ENCODE results near the gene CCDC93. TPM values are rescaled to one million over a fixed set of nuclear protein-coding genes. Genes with fewer than 3 reads are reported as not detected.
A peak's percentile ranks its signal among the peaks of the same experiment; 100 is the strongest.

Gene CCDC93
- total RNA-seq, 1 donor from 2014 or later = 15.7 TPM

GRCh38 chr2:118054213-118055008 lies 40.5 kb upstream of the CCDC93 start:
- Histone ChIP-seq H3K36me3 (ENCODE audit: control insufficient read depth in 3 of 3, insufficient read depth in 3 of 3, low read length in 3 of 3) (no peaks in the 10 kb centered on the region), H3K9ac (ENCODE audit: low read depth in 1 of 3, low read length in 3 of 3) (no peak overlapping the region), H3K27me3 (ENCODE audit: control insufficient read depth in 3 of 3, insufficient read depth in 3 of 3, low read length in 3 of 3) (peaks cover 0 to 3% (median 2%) of the 10 kb centered on the region in 3 donors), H3K9me3 (ENCODE audit: control insufficient read depth in 3 of 3, low read length in 3 of 3) (no peaks in the 10 kb centered on the region), H3K4me1 (ENCODE audit: control insufficient read depth in 3 of 3, insufficient read depth in 3 of 3, low read length in 3 of 3) (no peaks in the 10 kb centered on the region), H3K27ac (ENCODE audit: low read depth, low read length) (no peak overlapping the region), H3K4me3 (ENCODE audit: low read length in 3 of 3) (no peak overlapping the region)

DNA sequence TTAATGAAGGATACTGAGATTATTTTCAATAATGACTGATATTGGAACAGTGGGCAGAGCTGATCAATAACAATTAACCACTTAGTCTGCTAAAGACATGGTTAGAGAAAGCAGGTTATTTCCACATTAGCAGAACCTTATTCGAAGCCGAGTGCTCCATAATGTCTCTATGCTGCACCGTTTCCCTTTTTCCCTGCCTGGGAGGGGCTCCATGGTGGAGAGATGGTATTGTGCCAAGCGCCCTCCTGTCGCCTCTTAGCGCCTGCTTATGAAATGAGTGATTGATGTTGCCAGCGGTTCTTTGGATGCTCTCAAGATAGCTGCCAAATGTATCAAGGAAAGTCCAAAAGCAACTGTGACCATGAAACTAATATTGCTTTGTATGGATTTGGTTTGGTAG lies 39.8 kb upstream of the CCDC93 start:
- Histone ChIP-seq H3K27me3 (ENCODE audit: control insufficient read depth in 3 of 3, insufficient read depth in 3 of 3, low read length in 3 of 3) (peaks cover 0 to 3% (median 2%) of the 10 kb centered on the region in 3 donors), H3K4me3 (ENCODE audit: low read length in 3 of 3) (no peak overlapping the region), H3K9me3 (ENCODE audit: control insufficient read depth in 3 of 3, low read length in 3 of 3) (no peaks in the 10 kb centered on the region), H3K27ac (ENCODE audit: low read depth, low read length) (no peak overlapping the region), H3K9ac (ENCODE audit: low read depth in 1 of 3, low read length in 3 of 3) (no peak overlapping the region), H3K4me1 (ENCODE audit: control insufficient read depth in 3 of 3, insufficient read depth in 3 of 3, low read length in 3 of 3) (no peaks in the 10 kb centered on the region), H3K36me3 (ENCODE audit: control insufficient read depth in 3 of 3, insufficient read depth in 3 of 3, low read length in 3 of 3) (no peaks in the 10 kb centered on the region)

- H3K4me3 ChIP-seq (ENCODE audit: low read length in 3 of 3) = no peak overlapping the region
- H3K9me3 ChIP-seq (ENCODE audit: control insufficient read depth in 3 of 3, low read length in 3 of 3) = no peaks in the 10 kb centered on the region
- H3K27ac ChIP-seq (ENCODE audit: low read depth, low read length) = no peak overlapping the region
- H3K9ac ChIP-seq (ENCODE audit: low read depth in 1 of 3, low read length in 3 of 3) = no peak overlapping the region
- H3K36me3 ChIP-seq (ENCODE audit: control insufficient read depth in 3 of 3, insufficient read depth in 3 of 3, low read length in 3 of 3) = no peaks in the 10 kb centered on the region
- peaks cover 0 to 3% (median 2%) of the 10 kb centered on the region in 3 donors for H3K27me3 ChIP-seq (ENCODE audit: control insufficient read depth in 3 of 3, insufficient read depth in 3 of 3, low read length in 3 of 3)
- no peaks in the 10 kb centered on the region for H3K4me1 ChIP-seq (ENCODE audit: control insufficient read depth in 3 of 3, insufficient read depth in 3 of 3, low read length in 3 of 3)
Measured at GRCh38 chr2:118052474-118052873, 38.6 kb upstream of the CCDC93 start.

- peaks cover 0 to 3% (median 2%) of the 10 kb centered on the region in 3 donors for H3K27me3 ChIP-seq (ENCODE audit: control insufficient read depth in 3 of 3, insufficient read depth in 3 of 3, low read length in 3 of 3)
- no peaks in the 10 kb centered on the region for H3K9me3 ChIP-seq (ENCODE audit: control insufficient read depth in 3 of 3, low read length in 3 of 3)
- H3K4me3 ChIP-seq (ENCODE audit: low read length in 3 of 3) = no peak overlapping the region
- H3K4me1 ChIP-seq (ENCODE audit: control insufficient read depth in 3 of 3, insufficient read depth in 3 of 3, low read length in 3 of 3) = no peaks in the 10 kb centered on the region
- no peak overlapping the region for H3K27ac ChIP-seq (ENCODE audit: low read depth, low read length)
- no peak overlapping the region for H3K9ac ChIP-seq (ENCODE audit: low read depth in 1 of 3, low read length in 3 of 3)
- H3K36me3 ChIP-seq (ENCODE audit: control insufficient read depth in 3 of 3, insufficient read depth in 3 of 3, low read length in 3 of 3) = no peaks in the 10 kb centered on the region
Measured at GRCh38 chr2:118051826-118052358, 38.0 kb upstream of the CCDC93 start.

DNA sequence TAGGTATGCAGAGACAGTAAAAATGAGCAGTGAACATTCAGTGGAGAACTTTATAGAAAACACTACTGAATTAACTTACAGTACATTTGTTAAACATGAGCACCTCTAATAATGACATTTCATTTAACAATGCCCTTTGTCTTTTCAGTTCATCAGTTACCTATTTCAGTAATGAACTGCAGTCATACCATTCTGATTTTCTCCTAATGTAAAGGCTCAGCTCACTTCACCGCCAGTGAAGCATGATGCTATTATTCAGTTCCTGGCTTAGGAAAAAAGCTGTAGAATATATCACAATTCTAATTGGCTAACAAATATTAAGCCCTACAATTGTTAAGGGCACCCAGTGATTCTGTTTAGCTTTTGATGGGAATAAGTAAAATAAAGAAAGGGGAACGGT lies 37.1 kb upstream of the CCDC93 start:
- Histone ChIP-seq H3K27ac (ENCODE audit: low read depth, low read length) (no peak overlapping the region), H3K36me3 (ENCODE audit: control insufficient read depth in 3 of 3, insufficient read depth in 3 of 3, low read length in 3 of 3) (no peaks in the 10 kb centered on the region), H3K4me3 (ENCODE audit: low read length in 3 of 3) (no peak overlapping the region), H3K4me1 (ENCODE audit: control insufficient read depth in 3 of 3, insufficient read depth in 3 of 3, low read length in 3 of 3) (no peaks in the 10 kb centered on the region), H3K9ac (ENCODE audit: low read depth in 1 of 3, low read length in 3 of 3) (no peak overlapping the region), H3K9me3 (ENCODE audit: control insufficient read depth in 3 of 3, low read length in 3 of 3) (no peaks in the 10 kb centered on the region), H3K27me3 (ENCODE audit: control insufficient read depth in 3 of 3, insufficient read depth in 3 of 3, low read length in 3 of 3) (peaks cover 0 to 3% (median 2%) of the 10 kb centered on the region in 3 donors)

DNA sequence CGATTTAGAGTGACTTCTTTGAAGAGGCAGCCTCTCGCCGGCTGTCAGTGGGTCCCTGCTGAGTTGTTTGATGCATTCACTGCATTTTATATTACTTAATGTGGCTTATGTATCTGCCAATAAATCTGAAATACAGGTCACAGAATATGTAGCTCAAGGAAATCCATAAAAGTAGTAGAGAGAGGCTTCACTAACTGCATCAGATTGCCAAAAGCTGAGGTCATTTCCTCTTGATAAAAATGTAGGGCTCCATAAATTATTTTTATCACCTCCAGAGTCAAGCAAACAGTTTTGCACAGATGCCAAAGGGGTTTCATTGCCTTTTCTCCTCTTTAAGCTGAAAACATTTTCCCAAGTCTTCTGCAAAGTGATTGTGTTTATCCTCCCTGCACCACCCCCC lies 36.5 kb upstream of the CCDC93 start:
- Histone ChIP-seq H3K36me3 (ENCODE audit: control insufficient read depth in 3 of 3, insufficient read depth in 3 of 3, low read length in 3 of 3) (no peaks in the 10 kb centered on the region), H3K4me1 (ENCODE audit: control insufficient read depth in 3 of 3, insufficient read depth in 3 of 3, low read length in 3 of 3) (no peaks in the 10 kb centered on the region), H3K4me3 (ENCODE audit: low read length in 3 of 3) (no peak overlapping the region), H3K27me3 (ENCODE audit: control insufficient read depth in 3 of 3, insufficient read depth in 3 of 3, low read length in 3 of 3) (peaks cover 0 to 3% (median 2%) of the 10 kb centered on the region in 3 donors), H3K27ac (ENCODE audit: low read depth, low read length) (no peak overlapping the region), H3K9me3 (ENCODE audit: control insufficient read depth in 3 of 3, low read length in 3 of 3) (no peaks in the 10 kb centered on the region), H3K9ac (ENCODE audit: low read depth in 1 of 3, low read length in 3 of 3) (no peak overlapping the region)

DNA sequence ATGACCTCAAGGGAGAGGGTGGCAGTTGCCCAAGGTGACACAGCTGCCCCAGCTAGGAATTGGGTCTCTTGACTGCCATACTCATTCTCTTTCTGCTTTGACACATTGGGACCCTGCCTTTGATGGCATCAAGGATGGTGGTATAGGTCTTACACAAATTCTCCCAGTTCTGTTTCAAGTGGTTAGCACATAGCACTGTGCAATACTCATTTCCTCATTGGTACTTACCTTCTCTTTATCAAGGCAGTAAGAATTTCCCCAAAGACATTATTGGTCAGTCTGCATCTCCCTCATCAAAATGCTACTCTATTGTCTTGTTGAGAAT lies 35.9 kb upstream of the CCDC93 start:
- Histone ChIP-seq H3K27ac (ENCODE audit: low read depth, low read length) (no peak overlapping the region), H3K4me1 (ENCODE audit: control insufficient read depth in 3 of 3, insufficient read depth in 3 of 3, low read length in 3 of 3) (no peaks in the 10 kb centered on the region), H3K9ac (ENCODE audit: low read depth in 1 of 3, low read length in 3 of 3) (no peak overlapping the region), H3K9me3 (ENCODE audit: control insufficient read depth in 3 of 3, low read length in 3 of 3) (no peaks in the 10 kb centered on the region), H3K4me3 (ENCODE audit: low read length in 3 of 3) (no peak overlapping the region), H3K27me3 (ENCODE audit: control insufficient read depth in 3 of 3, insufficient read depth in 3 of 3, low read length in 3 of 3) (peaks cover 0 to 3% (median 2%) of the 10 kb centered on the region in 3 donors), H3K36me3 (ENCODE audit: control insufficient read depth in 3 of 3, insufficient read depth in 3 of 3, low read length in 3 of 3) (no peaks in the 10 kb centered on the region)

- Histone ChIP-seq H3K4me3 (ENCODE audit: low read length in 3 of 3) (no peak overlapping the region), H3K27ac (ENCODE audit: low read depth, low read length) (no peak overlapping the region), H3K9me3 (ENCODE audit: control insufficient read depth in 3 of 3, low read length in 3 of 3) (no peaks in the 10 kb centered on the region), H3K36me3 (ENCODE audit: control insufficient read depth in 3 of 3, insufficient read depth in 3 of 3, low read length in 3 of 3) (no peaks in the 10 kb centered on the region), H3K9ac (ENCODE audit: low read depth in 1 of 3, low read length in 3 of 3) (no peak overlapping the region), H3K4me1 (ENCODE audit: control insufficient read depth in 3 of 3, insufficient read depth in 3 of 3, low read length in 3 of 3) (no peaks in the 10 kb centered on the region), H3K27me3 (ENCODE audit: control insufficient read depth in 3 of 3, insufficient read depth in 3 of 3, low read length in 3 of 3) (peaks cover 3 to 5% (median 3%) of the 10 kb centered on the region in 3 donors)
Measured at GRCh38 chr2:118049140-118049815, 35.4 kb upstream of the CCDC93 start.

GRCh38 chr2:118048401-118048800 lies 34.5 kb upstream of the CCDC93 start:
- Histone ChIP-seq H3K9me3 (ENCODE audit: control insufficient read depth in 3 of 3, low read length in 3 of 3) (no peaks in the 10 kb centered on the region), H3K27me3 (ENCODE audit: control insufficient read depth in 3 of 3, insufficient read depth in 3 of 3, low read length in 3 of 3) (peaks cover 3 to 4% (median 3%) of the 10 kb centered on the region in 3 donors), H3K27ac (ENCODE audit: low read depth, low read length) (no peak overlapping the region), H3K4me3 (ENCODE audit: low read length in 3 of 3) (no peak overlapping the region), H3K4me1 (ENCODE audit: control insufficient read depth in 3 of 3, insufficient read depth in 3 of 3, low read length in 3 of 3) (no peaks in the 10 kb centered on the region), H3K36me3 (ENCODE audit: control insufficient read depth in 3 of 3, insufficient read depth in 3 of 3, low read length in 3 of 3) (no peaks in the 10 kb centered on the region), H3K9ac (ENCODE audit: low read depth in 1 of 3, low read length in 3 of 3) (no peak overlapping the region)

DNA sequence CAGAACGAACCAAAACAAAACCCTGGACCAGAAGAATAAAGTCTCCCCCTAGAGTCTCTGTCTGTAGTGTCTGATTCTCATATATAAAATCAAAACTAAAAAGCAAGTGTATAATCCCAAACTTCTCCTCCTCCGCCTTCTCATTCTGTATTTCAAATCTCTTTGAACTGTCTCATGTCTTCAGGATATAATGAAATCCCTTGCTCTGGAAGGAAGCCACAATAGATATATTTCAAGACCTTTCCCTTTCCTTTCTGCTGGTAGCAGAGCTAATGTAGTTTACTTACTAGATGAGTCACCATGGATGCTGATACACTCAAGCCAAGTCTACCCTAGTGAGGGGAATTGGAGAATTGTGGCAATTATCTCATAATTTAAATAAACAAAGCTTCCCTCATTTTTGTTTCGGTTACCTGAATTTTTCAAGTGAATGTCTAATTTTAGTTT lies 33.5 kb upstream of the CCDC93 start:
- Histone ChIP-seq H3K27ac (ENCODE audit: low read depth, low read length) (no peak overlapping the region), H3K4me3 (ENCODE audit: low read length in 3 of 3) (no peak overlapping the region), H3K9me3 (ENCODE audit: control insufficient read depth in 3 of 3, low read length in 3 of 3) (no peaks in the 10 kb centered on the region), H3K27me3 (ENCODE audit: control insufficient read depth in 3 of 3, insufficient read depth in 3 of 3, low read length in 3 of 3) (peaks cover 3 to 4% (median 3%) of the 10 kb centered on the region in 3 donors), H3K9ac (ENCODE audit: low read depth in 1 of 3, low read length in 3 of 3) (peak overlapping the region in 1 of 3 donors; percentile 51), H3K4me1 (ENCODE audit: control insufficient read depth in 3 of 3, insufficient read depth in 3 of 3, low read length in 3 of 3) (no peaks in the 10 kb centered on the region), H3K36me3 (ENCODE audit: control insufficient read depth in 3 of 3, insufficient read depth in 3 of 3, low read length in 3 of 3) (no peaks in the 10 kb centered on the region)
